OCI-M2 (cell line): ENCODE data around the gene NDUFS2.
"Not testable (repeated sequence)": the region's sequence is repeated elsewhere in the genome, so short reads cannot be mapped to it uniquely, and the experiment has no call there.

ENCODE experiments used
- DNase-seq: peaks from one replicate; lab custom pipeline; 2025; ENCODE audit not compliant: unreplicated experiment; lab: John Stamatoyannopoulos, UW

NDUFS2 gene

DNA sequence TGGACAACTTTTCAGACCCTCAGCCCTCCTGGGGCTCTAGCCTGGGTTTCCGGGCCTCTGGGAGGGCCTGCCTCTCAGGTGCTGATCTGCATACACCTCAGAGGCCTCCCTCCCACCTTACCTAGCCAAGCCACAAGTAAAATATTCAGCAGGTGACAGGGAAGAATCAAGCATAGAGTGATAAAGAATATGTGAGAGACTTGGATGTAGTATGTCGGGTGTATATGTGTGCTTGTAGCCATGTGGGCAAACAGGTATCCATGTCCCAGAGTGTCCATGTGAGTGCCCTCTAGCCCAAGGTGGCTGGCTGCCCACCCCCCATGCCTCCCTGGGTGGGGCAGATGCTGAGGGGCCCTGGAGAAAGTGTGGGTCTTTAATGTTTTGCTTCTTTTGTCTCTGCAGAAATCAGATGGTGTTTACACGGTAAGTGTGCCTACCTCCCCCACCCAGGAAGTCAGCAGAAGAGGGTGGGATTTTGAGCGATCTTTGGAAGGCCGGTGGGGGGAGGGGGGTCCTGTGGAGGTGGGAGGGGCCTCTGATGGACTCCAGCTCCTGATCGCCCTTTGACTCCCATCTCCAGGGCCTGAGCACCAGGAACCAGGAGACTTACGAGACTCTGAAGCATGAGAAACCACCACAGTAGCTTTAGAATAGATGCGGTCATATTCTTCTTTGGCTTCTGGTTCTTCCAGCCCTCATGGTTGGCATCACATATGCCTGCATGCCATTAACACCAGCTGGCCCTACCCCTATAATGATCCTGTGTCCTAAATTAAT is 16.3 kb downstream of the NDUFS2 start:
- no peak for DNase-seq

DNA sequence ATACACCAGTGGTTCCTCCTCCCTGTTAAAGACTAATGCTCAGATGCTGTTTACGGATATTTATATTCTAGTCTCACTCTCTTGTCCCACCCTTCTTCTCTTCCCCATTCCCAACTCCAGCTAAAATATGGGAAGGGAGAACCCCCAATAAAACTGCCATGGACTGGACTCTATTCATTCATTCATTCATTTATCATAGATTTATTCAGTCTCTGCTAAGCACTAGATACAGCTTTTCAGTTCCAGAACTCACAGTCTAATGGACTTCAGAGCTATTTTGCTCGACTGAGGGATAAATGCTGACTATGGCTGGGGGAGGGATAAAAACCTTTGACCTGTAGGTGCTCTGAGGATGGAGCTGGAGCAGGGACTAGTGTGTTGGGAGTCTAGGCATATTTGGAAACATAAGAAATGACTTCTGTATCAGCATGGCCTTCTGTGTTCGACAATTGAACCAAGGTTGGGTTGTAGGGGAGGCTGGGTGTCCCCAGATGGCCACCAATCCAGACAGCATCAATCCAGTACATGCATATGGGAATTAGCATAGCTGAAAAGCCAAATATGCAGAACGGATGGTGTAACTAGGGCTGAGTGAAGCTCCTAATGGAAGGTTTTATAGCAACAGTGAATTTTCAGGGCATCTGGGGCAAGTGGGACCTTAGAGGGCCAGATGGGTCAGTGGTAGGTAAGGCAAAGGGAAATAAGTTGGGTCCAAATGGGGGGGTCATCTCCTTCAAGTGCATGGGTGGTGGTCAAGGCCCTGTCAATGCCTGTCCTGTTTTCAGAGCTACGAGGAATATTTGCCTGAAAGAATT is 17.1 kb downstream of the NDUFS2 start:
- DNase-seq = no peak

DNA sequence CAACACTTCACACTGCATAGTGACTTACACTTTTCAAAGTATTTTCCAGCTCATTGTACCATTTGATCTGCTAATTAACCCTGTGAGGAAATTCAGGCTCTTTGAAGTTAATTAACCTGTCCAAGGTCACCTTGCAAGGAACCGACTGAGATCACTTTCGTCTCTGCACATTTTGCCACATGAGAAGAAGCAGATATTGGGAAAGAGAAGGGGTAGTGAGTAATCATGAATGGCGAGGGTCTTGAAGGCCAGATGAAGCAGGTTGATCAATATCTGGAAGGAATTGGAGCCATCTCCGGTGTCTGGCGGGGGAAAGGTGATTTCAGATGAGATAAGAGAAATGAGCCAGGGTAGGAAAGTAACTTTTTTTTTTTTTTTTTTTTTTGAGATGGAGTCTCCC is 17.8 kb downstream of the NDUFS2 start:
- DNase-seq = no peak

DNA sequence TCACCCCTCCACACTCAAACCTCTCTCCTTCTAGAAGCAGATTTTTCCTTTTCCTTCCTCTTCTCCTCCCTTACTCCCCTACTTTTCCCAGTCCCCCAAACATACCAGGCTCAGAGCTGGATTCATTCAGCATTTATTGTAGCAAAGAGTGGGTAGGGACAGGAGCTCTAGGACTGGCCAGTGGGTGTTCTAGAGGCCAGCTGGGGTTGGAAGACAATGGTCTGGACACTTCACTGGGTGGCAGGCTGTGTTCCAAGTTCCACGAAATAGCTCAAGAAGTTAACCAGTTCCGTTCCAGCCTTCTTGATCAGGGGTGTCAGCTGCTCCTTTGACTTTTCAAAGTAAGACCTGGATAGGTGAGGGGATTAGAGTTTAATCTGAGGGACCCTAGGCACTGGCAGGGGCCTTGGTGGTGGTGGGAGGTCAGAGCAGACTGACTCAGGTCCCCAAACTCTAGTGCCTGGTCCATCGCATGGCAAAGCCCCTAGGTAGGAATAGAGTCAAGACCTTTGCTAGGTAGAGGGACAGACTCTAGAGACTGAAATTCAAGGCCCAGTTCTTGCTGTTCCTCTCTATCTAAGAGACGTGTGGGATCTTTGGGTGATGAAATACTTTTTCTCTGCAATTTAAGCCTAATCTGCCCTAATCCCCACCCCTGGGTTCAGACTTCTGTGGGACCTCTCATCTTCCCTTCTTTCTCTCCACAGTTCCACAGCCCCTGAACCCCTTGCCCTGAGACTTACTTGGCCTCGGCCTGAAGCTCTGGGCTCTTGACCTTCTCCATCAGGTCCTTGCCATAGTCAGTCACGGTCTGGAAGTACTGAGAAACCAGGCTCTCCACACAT is 20.2 kb downstream of the NDUFS2 start:
- DNase-seq = no peak

DNA sequence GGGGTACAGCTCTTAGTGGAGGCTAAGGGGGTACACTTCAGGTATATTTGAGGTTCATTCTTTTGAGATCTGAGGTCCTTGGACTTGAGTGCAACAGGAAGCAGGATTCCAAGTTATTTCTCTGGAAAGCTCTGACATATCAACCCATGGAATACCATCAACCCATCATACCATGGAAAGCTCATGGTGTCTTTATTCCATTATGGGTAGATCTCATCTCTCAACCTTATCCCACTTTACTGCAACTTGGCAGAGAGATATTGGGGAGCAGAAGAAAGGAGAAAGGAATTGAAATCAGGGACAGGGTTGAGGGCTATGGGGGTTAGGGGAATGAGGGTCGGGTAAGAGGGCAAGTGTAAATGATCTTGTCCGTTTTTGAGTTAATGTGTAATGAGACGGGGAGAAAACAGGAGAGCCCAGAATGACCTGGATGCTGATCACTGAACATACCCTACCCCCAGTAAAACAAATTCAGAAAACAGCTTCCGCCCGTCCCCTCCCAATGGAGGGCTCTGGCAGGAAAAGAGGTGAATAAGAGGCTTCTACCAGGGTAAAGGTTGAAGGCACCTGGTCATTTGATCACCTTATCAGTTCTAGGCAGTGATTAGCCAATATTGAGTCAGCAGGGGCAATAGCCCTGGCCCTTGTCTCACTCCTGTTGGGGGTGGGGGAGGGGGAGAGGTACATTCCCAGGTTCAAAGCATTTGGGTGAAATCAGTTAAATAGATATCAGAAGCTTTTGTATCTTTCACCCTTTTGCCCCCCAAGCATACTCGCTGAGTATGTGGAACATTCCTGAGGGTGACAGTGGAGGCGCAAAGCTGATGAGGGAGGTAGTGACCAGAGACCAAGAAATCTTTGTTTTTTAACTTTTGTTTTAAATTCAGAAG is 21.9 kb downstream of the NDUFS2 start:
- no peak for DNase-seq

GRCh38 chr1:161224695-161225087 is 22.5 kb downstream of the NDUFS2 start:
- DNase-seq = not testable (repeated sequence)

- no peak for DNase-seq
Measured at GRCh38 chr1:161225178-161225533, 23.0 kb downstream of the NDUFS2 start.

DNA sequence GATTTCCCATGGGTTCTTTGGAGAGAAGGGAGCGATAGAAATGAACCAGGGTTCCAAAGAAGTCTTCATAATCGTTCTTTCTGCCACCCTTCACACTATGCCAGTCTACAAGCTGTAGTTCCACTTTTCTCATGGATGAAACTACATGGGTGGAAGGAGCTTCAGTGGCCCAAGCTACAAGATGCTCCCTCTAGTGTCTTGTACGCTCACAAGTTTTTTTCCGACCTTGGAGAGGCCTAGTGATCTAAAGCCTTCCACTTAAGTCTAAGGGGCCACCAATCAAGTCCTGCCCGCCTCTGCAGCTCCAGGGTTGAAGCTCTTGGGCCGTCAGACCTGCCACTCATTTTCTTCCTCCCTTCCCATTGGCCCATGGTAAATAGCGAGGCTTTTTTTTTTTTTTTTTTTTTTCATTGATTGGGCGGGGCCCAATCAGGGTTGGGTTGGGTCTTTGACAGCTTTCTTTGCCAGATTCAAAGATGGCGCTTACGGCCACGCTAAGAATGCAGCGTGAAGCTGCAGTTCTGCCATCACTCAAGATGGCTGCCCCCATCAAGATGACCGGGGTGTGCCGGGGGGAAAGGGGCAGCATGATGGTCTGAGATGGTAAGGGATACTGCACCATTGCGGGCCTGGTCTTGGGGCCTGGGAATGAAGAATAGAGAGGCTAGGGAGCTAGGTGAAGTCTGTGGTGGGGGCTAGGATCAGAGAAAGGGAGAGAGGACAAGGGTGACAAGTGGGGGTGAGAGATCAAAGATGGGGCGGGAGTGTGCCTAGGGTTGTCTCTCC is 23.6 kb downstream of the NDUFS2 start, which contains the start of gene TOMM40L:
TOMM40L (plus strand) TSS at position 527 of the 786 bp plus-strand sequence. CDS start 430 bp downstream, outside the sequence.
- peak; percentile 84 for DNase-seq

DNA sequence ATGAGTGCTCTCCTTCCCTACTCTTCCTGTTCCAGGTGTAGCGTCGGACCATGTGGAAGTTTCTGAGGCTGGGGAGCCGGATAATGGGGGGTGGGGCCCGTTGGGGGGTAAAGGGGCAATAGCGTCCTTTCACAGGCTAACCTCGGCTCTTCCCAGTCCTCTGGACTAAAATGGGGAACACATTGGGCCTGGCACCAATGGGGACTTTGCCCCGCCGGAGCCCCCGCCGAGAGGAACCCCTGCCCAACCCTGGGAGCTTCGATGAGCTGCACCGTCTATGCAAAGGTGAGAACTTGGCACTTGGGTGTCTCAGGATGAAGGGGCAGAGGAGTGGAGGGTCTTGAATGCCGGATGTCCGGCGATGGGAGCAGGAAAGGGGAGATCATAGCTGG is 24.1 kb downstream of the NDUFS2 start:
- no peak for DNase-seq

GRCh38 chr1:161226759-161227158 is 24.6 kb downstream of the NDUFS2 start:
- no peak for DNase-seq

- DNase-seq = peak; percentile 30
Measured at GRCh38 chr1:161227196-161227871, 25.2 kb downstream of the NDUFS2 start.

DNA sequence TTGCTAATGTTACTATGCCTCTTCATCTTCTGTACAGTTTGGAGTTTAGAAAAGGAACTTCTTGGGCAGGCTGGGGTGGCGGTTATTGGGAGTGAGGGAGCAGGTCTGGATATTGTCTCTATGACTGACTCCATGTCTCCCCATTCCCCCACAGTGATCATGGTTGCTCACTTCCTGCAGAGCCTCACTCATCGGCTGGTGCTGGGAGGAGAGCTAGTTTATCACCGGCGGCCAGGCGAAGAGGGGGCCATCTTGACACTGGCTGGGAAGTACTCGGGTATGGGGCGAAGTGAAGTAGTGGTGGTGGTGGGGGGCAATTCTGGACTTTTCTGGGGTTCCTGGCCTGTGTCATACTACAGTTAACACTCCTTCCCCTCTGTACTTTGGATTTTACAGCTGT is 25.9 kb downstream of the NDUFS2 start:
- no peak for DNase-seq

- no peak for DNase-seq
Measured at GRCh38 chr1:161229896-161230295, 27.7 kb downstream of the NDUFS2 start.

GRCh38 chr1:161230762-161231161 is 28.6 kb downstream of the NDUFS2 start:
- DNase-seq = no peak

DNA sequence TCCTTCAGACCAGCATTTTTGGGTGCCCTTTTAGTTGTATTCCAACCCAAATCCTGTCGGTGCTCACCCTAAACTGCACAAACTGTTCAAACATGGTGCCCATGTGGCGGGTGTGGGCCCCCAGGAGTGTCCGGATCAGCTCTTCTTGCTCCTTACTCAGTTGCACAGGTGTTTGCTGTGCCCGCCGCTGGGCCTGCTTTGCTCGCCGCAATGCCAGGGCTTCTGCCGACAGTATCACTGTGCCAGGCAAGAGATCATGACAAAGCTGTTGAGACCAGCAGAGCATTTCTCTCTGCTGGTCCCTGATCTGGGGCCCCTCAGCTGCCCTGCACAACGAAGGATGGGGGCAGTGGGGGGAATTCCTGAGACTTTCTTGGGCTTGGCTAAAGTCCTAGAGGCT is 30.9 kb downstream of the NDUFS2 start:
- DNase-seq = no peak

DNA sequence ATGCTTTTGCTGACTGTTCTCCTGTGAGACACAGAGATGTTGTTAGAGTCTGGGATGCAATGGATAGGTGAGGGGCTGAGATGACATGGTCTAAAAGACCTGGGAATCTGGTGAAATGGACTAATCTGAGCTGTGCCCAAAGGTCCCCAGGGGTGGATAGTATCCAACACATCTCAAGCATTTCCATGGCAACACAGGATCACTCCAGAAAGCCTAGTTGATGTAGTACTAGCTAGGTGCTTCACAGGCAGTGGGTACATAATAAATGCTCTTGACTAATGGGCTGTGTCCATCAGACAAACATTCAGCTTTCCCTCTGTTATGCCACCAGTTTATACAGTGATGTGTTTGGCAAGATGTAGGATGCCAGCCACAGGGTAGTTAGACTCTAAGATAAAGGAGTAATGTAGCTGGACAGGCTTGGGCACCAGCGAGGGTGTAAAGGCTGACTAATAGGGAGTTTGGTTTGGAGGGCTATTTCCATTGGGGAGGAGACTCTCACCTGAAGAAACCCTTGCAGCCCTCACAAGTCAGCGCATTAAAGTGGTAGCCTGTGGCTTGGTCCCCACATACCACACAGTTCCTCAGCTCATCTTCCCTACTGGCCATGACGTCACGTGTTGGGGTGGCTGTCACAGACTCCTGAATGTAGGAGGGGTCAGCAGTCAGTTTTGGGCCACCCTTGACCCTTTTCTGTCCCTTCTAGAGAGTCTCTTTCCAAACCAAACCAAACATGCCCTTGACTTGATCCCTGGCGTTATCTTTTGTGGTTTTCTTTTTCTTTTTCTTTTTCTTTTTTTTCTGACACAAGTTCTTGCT is 34.0 kb downstream of the NDUFS2 start:
- DNase-seq = no peak

- DNase-seq = no peak
Measured at GRCh38 chr1:161238039-161238473, 35.9 kb downstream of the NDUFS2 start, which contains the start of gene NR1I3. NR1I3 (minus strand) TSS chr1:161238203; CDS start chr1:161236565, 1,638 bp downstream.

- no peak for DNase-seq
Measured at GRCh38 chr1:161241682-161242081, 39.5 kb downstream of the NDUFS2 start.
